ENCODE measurements around the gene RERE. TPM values are rescaled to one million over a fixed set of nuclear protein-coding genes. Genes with fewer than 3 reads are reported as not detected.

Gene RERE
- total RNA-seq, 1 experiment from 2014 or later: 55.2 TPM

DNA sequence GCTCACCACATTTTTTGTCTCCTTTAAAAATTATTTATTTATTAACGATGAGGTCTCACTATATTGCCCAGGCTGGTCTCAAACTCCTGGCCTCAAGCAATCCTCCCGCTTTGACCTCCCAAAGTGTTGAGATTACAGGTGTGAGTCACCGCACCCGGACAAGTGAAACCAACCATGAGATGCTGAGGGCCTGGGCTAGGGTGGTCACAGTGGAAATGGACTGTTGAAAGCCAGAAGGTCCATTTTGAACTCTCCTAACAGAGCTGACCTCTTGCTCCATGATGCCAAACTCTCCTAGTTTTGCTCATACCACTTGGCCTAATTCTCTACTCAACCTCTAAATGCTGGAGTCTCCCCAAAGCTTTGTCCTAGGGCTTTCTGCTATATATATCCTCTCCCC, 390.4 kb downstream of the RERE start:
- no peak overlapping the region for H2AFZ ChIP-seq (ENCODE audit: low read length)
- H3K9me2 ChIP-seq (replicated peaks; ENCODE audit: insufficient read depth, low read length): no peaks in the 10 kb centered on the region
- peak overlapping the region; percentile 82 for H3K4me2 ChIP-seq (ENCODE audit: low read depth, low read length, poor library complexity, severe bottlenecking)
- peak overlapping the region; percentile 14; the same call in 1 of the 2 replicates for H3K4me3 ChIP-seq (ENCODE audit: low read length)
- DNase-seq: no peak
- no peaks in the 10 kb centered on the region for H3K27me3 ChIP-seq (ENCODE audit: low read length)
- no peaks in the 10 kb centered on the region for H3K9me3 ChIP-seq (ENCODE audit: low read length)
- peaks cover 1% of the 10 kb centered on the region for H3K36me3 ChIP-seq (ENCODE audit: insufficient read depth, low read length)
- H3K79me2 ChIP-seq (ENCODE audit: low read length): peaks cover 35% of the 10 kb centered on the region
- H3K9ac ChIP-seq (ENCODE audit: low read length): peak overlapping the region; percentile 41
- peak overlapping the region; percentile 100 for H3K27ac ChIP-seq (ENCODE audit: low read length)
- peaks cover 81% of the 10 kb centered on the region for H3K4me1 ChIP-seq (ENCODE audit: low read length)
- no peaks in the 10 kb centered on the region for H4K20me1 ChIP-seq (ENCODE audit: insufficient read depth, low read depth, low read length)

DNA sequence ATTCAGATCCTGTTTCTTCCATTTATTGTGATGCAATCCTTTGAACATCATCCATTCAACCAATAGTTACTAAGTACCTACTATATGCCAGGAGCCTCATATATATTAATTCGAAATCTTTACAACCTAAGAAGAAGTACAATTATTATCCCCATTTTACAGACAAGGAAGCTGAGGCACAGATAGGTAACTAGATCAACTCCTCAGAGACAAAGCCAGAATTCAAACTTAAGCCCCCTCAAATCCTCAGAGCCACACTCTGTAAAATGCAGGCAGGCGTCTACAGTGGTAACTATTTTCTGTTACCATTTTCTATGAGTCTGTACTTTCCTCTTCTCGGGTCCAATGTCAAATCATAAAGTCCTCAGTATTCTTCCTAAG, 391.7 kb downstream of the RERE start:
- Histone ChIP-seq H3K79me2 (ENCODE audit: low read length) (peaks cover 45% of the 10 kb centered on the region), H3K9me2 (replicated peaks; ENCODE audit: insufficient read depth, low read length) (no peaks in the 10 kb centered on the region)

DNA sequence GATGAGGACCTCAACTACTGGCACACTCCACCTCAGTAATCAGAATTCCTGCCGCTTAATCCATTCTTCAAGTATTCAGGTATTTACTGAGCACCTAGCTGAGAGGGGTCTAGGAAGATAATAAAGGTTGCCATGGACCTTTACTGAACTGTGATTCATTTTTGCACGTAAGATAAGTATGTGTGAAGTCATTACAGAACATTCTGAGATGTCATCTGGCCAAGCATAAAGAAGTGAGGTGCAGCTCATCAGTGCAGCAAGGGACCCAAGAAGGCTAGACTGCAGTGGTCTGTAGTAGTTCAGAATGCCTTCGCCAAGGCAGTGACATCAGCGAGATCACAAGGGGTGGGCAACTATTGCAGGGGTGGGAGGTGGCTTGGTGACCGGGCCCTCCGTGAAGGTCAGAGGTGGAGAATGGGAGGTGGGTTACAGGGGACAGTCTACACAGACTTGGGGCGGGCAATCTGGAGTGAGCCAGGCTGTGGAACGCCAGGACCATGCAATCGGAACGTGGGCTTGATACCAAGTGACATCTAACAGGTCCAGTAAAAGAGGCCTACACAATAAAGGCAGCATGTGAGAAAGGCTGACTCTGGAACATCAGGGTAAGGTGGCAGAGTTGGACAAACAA, 392.2 kb downstream of the RERE start:
- H3K9me3 ChIP-seq (ENCODE audit: low read length): no peaks in the 10 kb centered on the region
- H3K27ac ChIP-seq (ENCODE audit: low read length): peak overlapping the region; percentile 100
- peak overlapping the region; percentile 86 for H3K4me2 ChIP-seq (ENCODE audit: low read depth, low read length, poor library complexity, severe bottlenecking)
- peak; percentile 57 for DNase-seq
- H4K20me1 ChIP-seq (ENCODE audit: insufficient read depth, low read depth, low read length): peaks cover 6% of the 10 kb centered on the region; the same call in 1 of the 2 replicates
- H2AFZ ChIP-seq (ENCODE audit: low read length): no peak overlapping the region
- peaks cover 73% of the 10 kb centered on the region for H3K4me1 ChIP-seq (ENCODE audit: low read length)
- peaks cover 18% of the 10 kb centered on the region for H3K36me3 ChIP-seq (ENCODE audit: insufficient read depth, low read length)
- no peaks in the 10 kb centered on the region for H3K9me2 ChIP-seq (replicated peaks; ENCODE audit: insufficient read depth, low read length)
- H3K4me3 ChIP-seq (ENCODE audit: low read length): peak overlapping the region; percentile 70
- no peaks in the 10 kb centered on the region for H3K27me3 ChIP-seq (ENCODE audit: low read length)
- H3K9ac ChIP-seq (ENCODE audit: low read length): peak overlapping the region; percentile 81
- peaks cover 48% of the 10 kb centered on the region for H3K79me2 ChIP-seq (ENCODE audit: low read length)

More for the DNA sequence above, 391.7 kb downstream of the RERE start:
- Histone ChIP-seq H3K9me3 (ENCODE audit: low read length) (no peaks in the 10 kb centered on the region), H3K4me2 (ENCODE audit: low read depth, low read length, poor library complexity, severe bottlenecking) (peak overlapping the region; percentile 86), H3K27me3 (ENCODE audit: low read length) (no peaks in the 10 kb centered on the region), H3K4me3 (ENCODE audit: low read length) (peak overlapping the region; percentile 70; the same call in 1 of the 2 replicates), H3K9ac (ENCODE audit: low read length) (peak overlapping the region; percentile 81), H4K20me1 (ENCODE audit: insufficient read depth, low read depth, low read length) (0 out of 2 replicates have a peak, but pooled peaks cover 1% of the 10 kb centered on the region), H3K27ac (ENCODE audit: low read length) (peak overlapping the region; percentile 100), H3K4me1 (ENCODE audit: low read length) (peaks cover 73% of the 10 kb centered on the region), H2AFZ (ENCODE audit: low read length) (no peak overlapping the region), H3K36me3 (ENCODE audit: insufficient read depth, low read length) (peaks cover 13% of the 10 kb centered on the region)
- DNase-seq: no peak

DNA sequence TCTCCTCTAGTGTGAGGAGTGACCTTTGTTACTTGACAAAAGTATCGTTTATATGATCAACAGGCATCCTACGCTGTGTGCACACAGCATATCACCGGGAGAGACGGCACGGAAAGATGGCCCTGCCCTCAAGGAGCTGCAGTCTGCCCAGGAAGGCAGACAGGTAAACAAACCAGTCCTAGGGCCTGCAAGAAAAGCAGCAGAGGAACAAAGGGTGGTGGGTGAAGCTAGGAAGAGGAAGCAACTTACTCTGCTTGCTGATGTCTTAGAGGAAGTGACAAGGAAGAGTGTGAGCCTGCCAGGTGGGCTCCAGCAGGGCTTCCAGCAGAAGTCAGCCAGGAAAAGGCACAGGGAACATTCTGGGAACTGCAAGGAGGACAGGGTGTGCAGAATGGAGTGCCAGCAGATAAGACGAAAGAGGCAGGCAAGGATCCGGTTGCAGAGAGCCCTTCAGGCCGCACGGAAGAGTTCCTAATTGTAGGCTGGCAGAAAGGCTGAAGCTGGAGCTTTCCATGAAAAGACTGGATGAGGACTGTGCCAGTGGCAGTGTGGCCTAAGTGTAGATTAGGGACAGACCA, 392.8 kb downstream of the RERE start:
- Histone ChIP-seq H4K20me1 (ENCODE audit: insufficient read depth, low read depth, low read length) (peaks cover 13% of the 10 kb centered on the region; the same call in 1 of the 2 replicates), H3K27ac (ENCODE audit: low read length) (peak overlapping the region; percentile 100), H2AFZ (ENCODE audit: low read length) (no peak overlapping the region), H3K9me3 (ENCODE audit: low read length) (no peaks in the 10 kb centered on the region), H3K9me2 (replicated peaks; ENCODE audit: insufficient read depth, low read length) (no peaks in the 10 kb centered on the region), H3K36me3 (ENCODE audit: insufficient read depth, low read length) (peaks cover 25% of the 10 kb centered on the region), H3K9ac (ENCODE audit: low read length) (peak overlapping the region; percentile 81), H3K4me2 (ENCODE audit: low read depth, low read length, poor library complexity, severe bottlenecking) (peak overlapping the region; percentile 86), H3K4me3 (ENCODE audit: low read length) (peak overlapping the region; percentile 70), H3K4me1 (ENCODE audit: low read length) (peaks cover 73% of the 10 kb centered on the region), H3K79me2 (ENCODE audit: low read length) (peaks cover 51% of the 10 kb centered on the region), H3K27me3 (ENCODE audit: low read length) (no peaks in the 10 kb centered on the region)
- peak; percentile 94 for DNase-seq

DNA sequence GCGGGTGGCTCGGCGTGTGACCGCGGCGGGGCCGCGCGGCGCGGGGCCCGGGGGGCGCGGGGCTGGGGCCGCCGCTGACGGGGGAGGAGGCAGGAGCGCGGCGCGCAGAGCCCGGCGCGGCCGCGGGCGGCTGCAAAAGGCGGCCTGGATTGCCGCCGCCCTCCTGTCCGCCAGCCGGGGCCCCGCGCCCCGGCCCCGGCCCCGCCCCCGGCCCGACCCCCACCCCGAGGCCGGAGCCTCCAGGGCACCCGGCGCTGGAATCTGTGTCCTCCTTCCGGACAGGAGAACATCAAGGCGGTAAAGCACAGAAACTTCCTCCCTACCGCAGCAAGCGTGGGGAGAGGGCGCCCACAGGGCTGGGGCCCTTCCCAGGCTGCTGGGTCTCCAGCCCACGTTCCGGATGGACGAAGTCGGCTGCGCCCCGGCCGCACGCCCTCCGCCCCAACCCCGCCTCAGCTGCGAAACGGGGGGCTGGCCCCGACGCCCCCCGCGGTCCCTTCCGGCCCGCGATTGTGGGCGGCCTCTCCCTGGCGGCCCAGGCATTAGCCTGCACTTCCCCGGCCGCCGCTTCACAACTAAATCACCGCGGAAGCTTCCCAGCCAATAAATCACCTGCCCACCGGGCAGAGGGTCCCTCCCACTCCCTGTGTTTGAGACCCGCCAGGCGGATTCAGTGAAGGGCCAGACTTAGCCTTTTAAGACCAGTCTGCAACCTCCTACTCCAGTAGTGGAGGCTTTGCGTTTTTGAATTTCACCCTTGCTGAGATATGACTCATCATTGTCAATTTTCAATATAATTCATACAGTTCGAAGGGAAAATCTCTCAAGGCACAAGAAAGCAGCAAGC, 393.5 kb downstream of the RERE start:
- peak; percentile 90 for DNase-seq
- Histone ChIP-seq H4K20me1 (ENCODE audit: insufficient read depth, low read depth, low read length) (peaks cover 20% of the 10 kb centered on the region; the same call in 1 of the 2 replicates), H3K79me2 (ENCODE audit: low read length) (peaks cover 58% of the 10 kb centered on the region), H2AFZ (ENCODE audit: low read length) (no peak overlapping the region), H3K9ac (ENCODE audit: low read length) (peak overlapping the region; percentile 91), H3K4me2 (ENCODE audit: low read depth, low read length, poor library complexity, severe bottlenecking) (peak overlapping the region; percentile 92), H3K36me3 (ENCODE audit: insufficient read depth, low read length) (peaks cover 32% of the 10 kb centered on the region), H3K27ac (ENCODE audit: low read length) (peak overlapping the region; percentile 100), H3K27me3 (ENCODE audit: low read length) (no peaks in the 10 kb centered on the region), H3K9me3 (ENCODE audit: low read length) (no peaks in the 10 kb centered on the region), H3K4me3 (ENCODE audit: low read length) (peak overlapping the region; percentile 77), H3K9me2 (replicated peaks; ENCODE audit: insufficient read depth, low read length) (no peaks in the 10 kb centered on the region), H3K4me1 (ENCODE audit: low read length) (peaks cover 73% of the 10 kb centered on the region)

DNA sequence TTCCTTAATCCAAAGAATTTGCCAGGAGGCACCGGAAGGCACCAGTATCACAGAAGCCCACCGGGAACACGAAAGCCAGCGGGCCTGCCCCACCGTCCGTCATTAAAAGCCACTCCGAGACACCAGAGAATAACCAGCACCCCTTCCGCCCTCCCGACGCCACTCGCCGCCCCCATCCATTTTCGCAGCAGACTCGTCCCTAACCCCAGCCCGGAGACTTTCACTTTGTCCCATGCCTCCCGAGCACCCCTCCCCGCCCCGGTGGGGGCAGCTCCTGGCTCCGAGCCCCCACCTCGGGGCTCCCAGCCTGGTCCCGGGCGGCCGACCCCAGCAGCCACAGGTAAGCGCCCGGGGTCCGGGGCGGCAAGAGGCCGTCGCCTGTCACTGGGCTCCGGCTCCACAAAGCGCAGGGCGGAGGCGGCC, 394.2 kb downstream of the RERE start:
- Histone ChIP-seq H3K79me2 (ENCODE audit: low read length) (peaks cover 64% of the 10 kb centered on the region), H3K36me3 (ENCODE audit: insufficient read depth, low read length) (peaks cover 38% of the 10 kb centered on the region), H3K9ac (ENCODE audit: low read length) (peak overlapping the region; percentile 91), H2AFZ (ENCODE audit: low read length) (no peak overlapping the region), H3K9me2 (replicated peaks; ENCODE audit: insufficient read depth, low read length) (no peaks in the 10 kb centered on the region), H4K20me1 (ENCODE audit: insufficient read depth, low read depth, low read length) (peaks cover 26% of the 10 kb centered on the region; the same call in 1 of the 2 replicates), H3K4me2 (ENCODE audit: low read depth, low read length, poor library complexity, severe bottlenecking) (peak overlapping the region; percentile 92), H3K27me3 (ENCODE audit: low read length) (no peaks in the 10 kb centered on the region), H3K27ac (ENCODE audit: low read length) (peak overlapping the region; percentile 92), H3K4me3 (ENCODE audit: low read length) (peak overlapping the region; percentile 77), H3K4me1 (ENCODE audit: low read length) (peaks cover 73% of the 10 kb centered on the region), H3K9me3 (ENCODE audit: low read length) (no peaks in the 10 kb centered on the region)
- DNase-seq: peak; percentile 71

DNA sequence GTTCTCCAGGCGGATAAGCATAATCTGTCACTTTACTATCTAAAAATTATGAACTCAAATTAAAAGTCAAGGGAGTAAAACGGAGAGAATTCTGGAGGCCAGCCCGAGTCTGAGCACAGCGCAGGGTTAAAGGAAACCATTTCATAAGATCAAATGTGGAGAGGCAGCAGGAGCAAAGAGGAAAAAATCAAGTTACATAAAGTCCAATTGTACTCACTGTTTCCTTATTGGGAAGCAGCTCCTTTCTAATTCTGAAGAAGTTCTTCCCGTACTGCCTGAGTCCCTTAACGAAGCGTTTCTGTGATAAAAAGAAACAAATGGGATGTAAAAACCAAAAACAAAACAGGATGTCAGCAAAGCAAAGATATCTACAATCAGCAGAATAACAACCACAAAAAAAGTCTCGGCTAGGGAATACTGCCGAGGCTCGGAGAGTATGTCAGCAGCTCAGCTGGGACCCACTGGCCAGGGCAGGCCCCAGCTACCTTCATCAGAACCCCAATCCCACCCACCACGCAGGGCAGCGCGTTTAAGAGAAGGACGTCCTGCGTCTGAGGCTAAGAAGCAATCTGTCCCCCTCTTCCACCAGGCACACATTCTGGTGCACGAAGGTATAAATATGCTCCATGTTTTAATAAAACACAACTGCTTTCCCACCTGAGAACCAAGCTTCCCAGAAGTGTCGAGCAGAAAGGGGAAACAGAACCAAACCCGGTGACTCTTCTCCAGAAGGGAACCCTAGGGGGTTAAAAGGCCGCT, 394.8 kb downstream of the RERE start:
- H3K79me2 ChIP-seq (ENCODE audit: low read length): peaks cover 70% of the 10 kb centered on the region
- peak overlapping the region; percentile 77 for H3K4me3 ChIP-seq (ENCODE audit: low read length)
- peak overlapping the region; percentile 92 for H3K4me2 ChIP-seq (ENCODE audit: low read depth, low read length, poor library complexity, severe bottlenecking)
- H3K27me3 ChIP-seq (ENCODE audit: low read length): no peaks in the 10 kb centered on the region
- H4K20me1 ChIP-seq (ENCODE audit: insufficient read depth, low read depth, low read length): peaks cover 32% of the 10 kb centered on the region; the same call in 1 of the 2 replicates
- H3K27ac ChIP-seq (ENCODE audit: low read length): peak overlapping the region; percentile 92
- peak; percentile 70 for DNase-seq
- peak overlapping the region; percentile 91 for H3K9ac ChIP-seq (ENCODE audit: low read length)
- H2AFZ ChIP-seq (ENCODE audit: low read length): no peak overlapping the region
- no peaks in the 10 kb centered on the region for H3K9me3 ChIP-seq (ENCODE audit: low read length)
- no peaks in the 10 kb centered on the region for H3K9me2 ChIP-seq (replicated peaks; ENCODE audit: insufficient read depth, low read length)
- peaks cover 44% of the 10 kb centered on the region for H3K36me3 ChIP-seq (ENCODE audit: insufficient read depth, low read length)
- H3K4me1 ChIP-seq (ENCODE audit: low read length): peaks cover 73% of the 10 kb centered on the region

Measured in Karpas-422 (cell line).